Gastrocnemius medialis (tissue), 4 donors: ENCODE measurements around the gene SERINC5. TPM values are rescaled to one million over a fixed set of nuclear protein-coding genes. Genes with fewer than 3 reads are reported as not detected.

Experiments
- ATAC-seq, 2 donors: fragments of 150-250 bp; one replicate each; pipeline ENCODE4 v1.9.1; 2016
- DNase-seq, 2 donors: peaks; one replicate each; pipeline ENCODE4 v3.0.0-alpha.2; 2019
- H3K27ac ChIP-seq, 4 donors: fragments of 200-600 bp; sonication (generic); 1 replicate in 1 of 4; 2 replicates in 3 of 4; pipeline ENCODE4 v1.5.1; 2016 to 2018; ENCODE audit warnings: mild to moderate bottlenecking in 2 of 4, moderate library complexity in 1 of 4
- H3K27me3 ChIP-seq, 3 donors: fragments of 200-600 bp; sonication (generic) in 2 of 3; 1 replicate in 1 of 3; 2 replicates in 2 of 3; pipeline versions ENCODE4 v1.5.1 to v1.6.0; 2016 to 2019; ENCODE audit warnings: mild to moderate bottlenecking in 1 of 3, moderate library complexity in 1 of 3
- H3K36me3 ChIP-seq, 2 donors: fragments of 200-600 bp; sonication (generic) in 1 of 2; one replicate each; pipeline ENCODE4 v1.5.1; 2017 to 2018
- H3K4me1 ChIP-seq, 2 donors: fragments of 200-600 bp; sonication (generic) in 1 of 2; one replicate each; pipeline ENCODE4 v1.5.1; 2016 to 2017; ENCODE audit warnings: mild to moderate bottlenecking in 2 of 2
- H3K4me3 ChIP-seq, 4 donors: fragments of 200-600 bp; sonication (generic) in 3 of 4; 1 replicate in 1 of 4; 2 replicates in 3 of 4; pipeline ENCODE4 v1.5.1; 2016 to 2019; ENCODE audit warnings: mild to moderate bottlenecking in 2 of 4
- H3K9me3 ChIP-seq, 3 donors: fragments of 200-600 bp; sonication (generic) in 2 of 3; 1 replicate in 1 of 3; 2 replicates in 2 of 3; pipeline ENCODE4 v1.5.1; 2016 to 2019
- CTCF ChIP-seq, 5 experiments: fragments of 450-650 bp in 3 of 5; fragments of 200-600 bp in 2 of 5; sonication (generic) in 2 of 5; IDR thresholded peaks in 4 of 5; conservative IDR thresholded peaks in 1 of 5; 1 replicate in 4 of 5; 2 replicates in 1 of 5; pipeline ENCODE4 v1.5.1; 2016 to 2019; ENCODE audit warnings: antibody characterized with exemption in 5 of 5, mild to moderate bottlenecking in 3 of 5, moderate library complexity in 3 of 5
- POLR2A ChIP-seq, 2 donors: fragments of 450-650 bp; IDR thresholded peaks; one replicate each; pipeline ENCODE4 v1.6.1; 2017; ENCODE audit warnings: antibody characterized with exemption in 2 of 2, mild to moderate bottlenecking in 2 of 2, moderate library complexity in 2 of 2
- in situ Hi-C, 4 donors: fragments of 200-750 bp; cut with MboI; loops; one replicate each; pipeline versions ENCODE4 v1.15.0 to v1.8.0; 2017; ENCODE audit warnings: low sequenced_read_pairs in 4 of 4
- intact Hi-C: fragments of 100-400 bp; cut with DNase I; formaldehyde crosslinking; loops from one replicate; pipeline ENCODE4 v1.15.1; 2023; ENCODE audit warnings: low total_unique reads
- total RNA-seq, 4 donors: library from RNA; depleted of rRNA; stranded (reverse); fragments of >200 nt; gene quantifications; one replicate each; pipeline versions ENCODE4 v1.1.0 to v1.2.3, GENCODE V29; 2016

The SERINC5 gene
- total RNA-seq, 4 donors from 2014 or later = 1.4 to 5.3 (median 3.0) TPM

DNA sequence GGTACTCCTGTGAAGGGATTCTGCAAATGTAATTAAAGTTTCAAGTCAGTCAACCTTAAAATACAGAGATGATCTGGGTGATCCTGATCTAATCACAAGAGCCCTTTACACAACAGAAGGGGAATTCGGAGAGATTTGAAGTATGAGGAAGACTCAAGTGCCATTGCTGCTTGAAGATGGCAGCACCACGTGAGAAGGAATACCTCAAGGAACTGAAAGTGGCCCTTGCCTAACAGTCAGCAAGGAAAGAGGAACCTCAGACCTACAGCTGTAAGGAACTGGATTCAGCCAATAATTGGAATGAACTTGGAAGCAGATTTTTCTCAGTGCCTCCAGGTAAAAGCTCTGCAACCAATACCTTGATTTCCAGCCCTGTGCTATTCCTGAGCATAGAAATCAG, 133.3 kb downstream of the SERINC5 start:
- in situ Hi-C loops = no loop called here
- H3K27ac ChIP-seq = no peak overlapping the region
- H3K27me3 ChIP-seq = no peaks in the 10 kb centered on the region
- intact Hi-C loops = no loop called here
- H3K4me1 ChIP-seq = peaks cover 0 to 9% of the 10 kb centered on the region in 2 donors
- H3K9me3 ChIP-seq = no peaks in the 10 kb centered on the region
- DNase-seq = peak in 1 of 2 donors; percentile 26
- ATAC-seq = no peak
- H3K36me3 ChIP-seq = no peaks in the 10 kb centered on the region
- TF ChIP-seq POLR2A (IDR thresholded peaks at IDR 0.05) (no peak), CTCF (IDR thresholded peaks at IDR 0.05 in 4 of 5, conservative IDR thresholded peaks at IDR 0.05 in 1 of 5) (no peak)
- H3K4me3 ChIP-seq = no peak overlapping the region

GRCh38 chr5:80119372-80119771, 136.5 kb downstream of the SERINC5 start:
- in situ Hi-C loops (no loop called here), intact Hi-C loops (no loop called here)
- H3K36me3 ChIP-seq = no peaks in the 10 kb centered on the region
- DNase-seq (no peak), ATAC-seq (no peak)
- no peak overlapping the region for H3K4me3 ChIP-seq
- H3K9me3 ChIP-seq = no peaks in the 10 kb centered on the region
- H3K27ac ChIP-seq = no peak overlapping the region
- peaks cover 0 to 9% of the 10 kb centered on the region in 2 donors for H3K4me1 ChIP-seq
- no peak for TF ChIP-seq POLR2A (IDR thresholded peaks at IDR 0.05)
- H3K27me3 ChIP-seq = no peaks in the 10 kb centered on the region

DNA sequence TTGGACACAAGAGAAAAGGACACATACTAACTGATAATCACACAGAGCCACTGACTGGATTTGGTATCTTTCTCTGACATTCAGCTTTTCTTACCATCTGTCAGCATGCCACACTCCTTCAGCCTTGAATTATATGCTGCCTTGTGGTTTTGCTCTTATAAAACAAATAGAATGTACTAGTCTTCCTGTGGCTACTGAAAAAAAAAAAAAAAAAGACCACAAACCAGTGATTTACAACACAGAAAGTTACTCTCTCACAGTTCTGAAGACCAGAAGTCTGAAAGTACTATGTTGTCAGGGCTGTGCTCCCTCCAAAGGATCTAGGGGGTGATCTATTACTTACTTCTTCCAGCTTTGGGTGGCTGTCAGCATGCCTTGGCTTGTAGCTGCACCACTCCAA, 138.4 kb downstream of the SERINC5 start:
- Histone ChIP-seq H3K27ac (no peak overlapping the region), H3K27me3 (no peaks in the 10 kb centered on the region), H3K4me1 (peaks cover 0 to 9% of the 10 kb centered on the region in 2 donors), H3K4me3 (no peak overlapping the region), H3K36me3 (no peaks in the 10 kb centered on the region), H3K9me3 (no peaks in the 10 kb centered on the region)
- ATAC-seq (no peak), DNase-seq (no peak)
- intact Hi-C loops (no loop called here), in situ Hi-C loops (no loop called here)
- no peak for TF ChIP-seq CTCF (IDR thresholded peaks at IDR 0.05 in 4 of 5, conservative IDR thresholded peaks at IDR 0.05 in 1 of 5)
- TF ChIP-seq POLR2A (IDR thresholded peaks at IDR 0.05) = no peak

- no peak overlapping the region for H3K4me3 ChIP-seq
- H3K27me3 ChIP-seq = no peaks in the 10 kb centered on the region
- no peak for DNase-seq
- in situ Hi-C loops = no loop called here
- H3K4me1 ChIP-seq = peaks cover 0 to 9% of the 10 kb centered on the region in 2 donors
- no peak for TF ChIP-seq POLR2A (IDR thresholded peaks at IDR 0.05)
- no peak for TF ChIP-seq CTCF (IDR thresholded peaks at IDR 0.05 in 4 of 5, conservative IDR thresholded peaks at IDR 0.05 in 1 of 5)
- no peaks in the 10 kb centered on the region for H3K9me3 ChIP-seq
- ATAC-seq = no peak
- H3K27ac ChIP-seq = no peak overlapping the region
- H3K36me3 ChIP-seq = no peaks in the 10 kb centered on the region
- intact Hi-C loops = no loop called here
Measured at GRCh38 chr5:80116465-80116864, 139.4 kb downstream of the SERINC5 start.

- TF ChIP-seq POLR2A (IDR thresholded peaks at IDR 0.05) (no peak), CTCF (IDR thresholded peaks at IDR 0.05 in 4 of 5, conservative IDR thresholded peaks at IDR 0.05 in 1 of 5) (no peak)
- Histone ChIP-seq H3K9me3 (no peaks in the 10 kb centered on the region), H3K36me3 (no peaks in the 10 kb centered on the region), H3K27ac (no peak overlapping the region), H3K27me3 (no peaks in the 10 kb centered on the region), H3K4me1 (peaks cover 0 to 9% of the 10 kb centered on the region in 2 donors), H3K4me3 (no peak overlapping the region)
- intact Hi-C loops = no loop called here
- ATAC-seq (no peak), DNase-seq (no peak)
- in situ Hi-C loops = no loop called here
Measured at GRCh38 chr5:80116000-80116399, 139.8 kb downstream of the SERINC5 start.
